HG02970 (cell line): Measurements from ENCODE around the gene EHD1.
A peak's percentile ranks its signal among the peaks of the same experiment; 100 is the strongest.

ENCODE experiments used
- ATAC-seq: cut with Tn5 transposase; IDR thresholded peaks from one replicate; pipeline ENCODE4 v1.9.1; 2021; ENCODE audit warnings: mild to moderate bottlenecking, moderate library complexity, moderate number of reproducible peaks; ENCODE audit not compliant: unreplicated experiment, low FRiP score

The EHD1 gene

DNA sequence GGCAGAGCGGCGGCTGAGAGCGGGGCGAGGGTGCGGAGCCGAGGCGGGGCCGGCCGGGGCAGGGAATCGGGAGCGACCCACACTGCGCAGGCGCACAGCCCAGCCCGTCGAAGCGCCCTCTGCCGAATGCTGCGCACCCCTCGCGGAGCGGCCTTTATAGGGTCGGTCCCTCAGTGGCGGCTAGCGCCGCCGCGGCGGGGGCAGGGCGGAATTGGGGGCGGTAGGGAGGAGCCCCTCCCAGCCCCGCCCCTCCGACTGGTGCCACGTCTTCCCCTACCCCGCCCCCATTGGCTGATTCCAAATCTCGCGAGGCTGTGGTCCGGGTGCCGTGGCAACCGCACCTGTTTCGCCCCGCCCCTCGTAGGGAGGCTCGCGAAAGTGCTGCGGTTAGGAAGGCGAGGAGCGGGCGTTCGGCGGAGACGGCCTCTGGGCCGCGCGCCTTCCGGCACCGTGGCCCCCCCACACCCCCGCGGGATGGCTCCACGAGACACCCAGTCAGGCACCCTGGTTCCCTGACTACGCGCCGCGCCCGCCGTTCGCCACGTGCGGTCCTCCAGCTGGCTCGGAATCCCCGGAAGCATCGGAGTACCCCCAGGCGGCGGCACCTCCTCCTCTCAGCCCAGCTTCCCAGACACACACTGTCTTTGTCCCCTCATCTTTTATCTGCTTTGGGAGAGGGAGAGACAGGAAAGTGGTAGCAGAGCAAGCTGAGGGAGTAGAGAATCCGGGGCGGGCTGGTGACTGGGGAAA, at the start of gene EHD1:
TSS of gene EHD1 (minus strand) at position 128 of the 750 bp plus-strand sequence. CDS start 157 bp downstream, outside the sequence.
- peak; percentile 74 for ATAC-seq

DNA sequence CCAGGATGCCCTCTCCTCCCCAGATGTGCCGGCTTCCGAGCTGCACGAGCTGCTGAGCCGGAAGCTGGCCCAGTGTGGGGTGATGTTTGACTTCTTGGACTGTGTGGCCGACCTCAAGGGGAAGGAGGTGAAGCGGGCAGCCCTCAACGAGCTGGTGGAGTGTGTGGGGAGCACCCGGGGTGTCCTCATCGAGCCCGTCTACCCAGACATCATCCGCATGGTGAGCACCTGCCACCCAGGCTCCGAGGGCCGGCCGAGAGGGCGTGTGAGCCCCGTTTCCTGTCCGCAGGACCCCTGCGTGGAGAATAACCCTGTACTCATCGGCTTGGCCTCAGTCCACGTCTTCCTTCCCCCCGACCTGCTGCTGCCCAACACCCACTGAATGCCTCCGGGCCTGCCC, 48.3 kb upstream of the EHD1 start:
- ATAC-seq: no peak

DNA sequence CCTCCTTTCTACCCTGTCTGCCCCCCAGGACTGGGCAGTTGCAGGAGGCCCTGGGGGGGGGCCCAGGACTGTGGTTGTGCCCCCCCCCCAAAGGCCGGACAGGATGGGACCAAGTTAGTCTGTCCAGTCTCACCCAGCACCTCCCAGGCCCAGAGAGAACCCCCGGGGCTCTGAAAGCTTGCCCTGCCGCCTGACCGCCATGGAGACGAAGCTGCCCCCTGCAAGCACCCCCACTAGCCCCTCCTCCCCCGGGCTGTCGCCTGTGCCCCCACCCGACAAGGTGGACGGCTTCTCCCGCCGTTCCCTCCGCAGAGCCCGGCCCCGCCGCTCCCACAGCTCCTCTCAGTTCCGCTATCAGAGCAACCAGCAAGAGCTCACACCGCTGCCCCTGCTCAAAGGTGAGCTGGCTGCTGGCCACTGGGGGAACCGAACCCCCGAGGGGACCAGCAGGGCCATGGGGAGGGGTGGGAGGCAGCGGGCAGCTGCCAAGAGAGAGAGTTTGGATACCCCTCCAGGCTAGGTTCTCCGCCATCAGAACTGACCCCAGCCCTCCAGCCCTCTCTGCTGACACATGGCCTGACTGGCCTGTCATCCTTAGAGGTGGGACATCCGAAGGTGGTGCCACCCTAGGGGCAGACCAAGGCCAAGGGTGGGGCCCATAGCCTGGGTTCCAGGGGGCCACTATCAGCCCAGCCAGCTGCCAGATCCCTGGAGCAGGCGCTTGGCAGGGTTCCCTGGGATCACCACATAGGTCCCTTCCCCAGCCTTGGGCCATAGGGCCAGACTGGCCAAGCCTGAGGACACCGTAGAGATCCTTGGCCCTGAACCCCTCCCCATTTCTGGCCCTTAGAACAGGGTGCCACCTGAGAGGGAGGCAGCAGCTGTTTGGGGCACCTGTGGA, 47.4 kb upstream of the EHD1 start:
- ATAC-seq: no peak

DNA sequence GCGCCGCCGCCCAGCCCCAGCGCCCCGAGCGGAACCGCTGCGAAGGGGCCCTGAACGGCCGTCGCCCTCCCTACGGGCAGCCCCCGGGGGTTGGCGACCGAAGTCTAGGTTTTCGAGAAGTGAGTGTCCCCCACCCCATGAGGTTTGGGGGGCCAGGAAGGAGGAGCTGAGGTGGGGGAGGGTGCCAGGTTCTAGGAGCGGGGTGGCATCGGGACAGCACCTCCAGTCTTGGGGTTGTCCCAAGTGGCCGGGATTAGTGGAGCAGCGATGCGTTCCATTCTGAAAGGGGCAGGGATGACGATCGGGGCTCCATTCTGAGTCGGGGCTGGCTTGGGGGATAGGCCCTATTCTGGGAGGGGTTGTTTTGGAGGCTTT, 46.5 kb upstream of the EHD1 start:
- no peak for ATAC-seq

DNA sequence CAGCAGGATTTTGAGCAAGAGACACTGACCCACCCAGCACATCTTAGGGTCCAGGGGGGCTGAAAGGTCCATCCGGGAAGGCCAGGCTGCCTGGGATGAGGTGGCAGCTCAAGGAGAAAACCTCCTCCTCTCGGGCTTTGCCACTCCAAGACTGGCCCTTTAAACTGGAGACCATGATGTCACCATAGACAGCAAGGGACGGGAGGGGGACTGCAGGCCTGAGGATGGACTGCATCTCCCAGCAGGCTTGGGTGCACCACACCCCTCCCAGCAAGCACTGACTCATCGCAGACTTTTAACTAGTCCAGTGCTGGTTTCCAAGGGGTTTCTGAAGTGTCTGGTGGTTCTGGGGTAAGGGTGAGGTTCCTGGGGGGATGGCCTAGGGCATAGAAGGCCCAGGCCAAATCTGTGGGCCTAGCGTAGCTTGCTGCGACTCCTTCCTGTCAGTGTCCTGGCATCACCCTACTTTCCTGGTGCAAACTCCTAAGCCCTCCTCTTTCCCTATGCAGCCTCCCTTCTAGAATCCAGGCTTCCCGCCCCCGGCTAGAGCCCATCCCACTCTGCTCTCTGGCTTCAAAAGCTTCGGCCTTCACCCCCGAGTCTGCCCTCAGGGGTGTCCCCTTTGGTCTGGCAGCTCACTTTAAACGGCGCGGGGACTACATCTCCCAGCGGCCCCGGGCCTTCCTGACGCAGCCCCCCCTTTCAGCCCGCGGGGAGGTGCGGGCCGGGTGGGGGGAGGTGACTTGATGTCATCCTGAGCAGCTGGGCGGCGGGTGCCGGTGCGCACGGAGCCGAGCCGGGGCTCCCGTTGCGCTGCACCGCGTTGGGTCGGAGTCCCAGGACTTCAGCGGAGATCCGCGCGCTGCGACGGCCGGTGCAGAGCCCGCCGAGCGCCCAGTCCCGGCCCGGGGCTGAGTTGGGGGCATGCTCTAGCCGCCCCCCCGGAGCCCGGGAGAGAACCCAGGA, 45.8 kb upstream of the EHD1 start, which contains the start of gene PPP2R5B:
TSS of gene PPP2R5B (plus strand) at position 746 of the 966 bp plus-strand sequence. CDS start 1,046 bp downstream, outside the sequence.
- ATAC-seq: peak; percentile 68

DNA sequence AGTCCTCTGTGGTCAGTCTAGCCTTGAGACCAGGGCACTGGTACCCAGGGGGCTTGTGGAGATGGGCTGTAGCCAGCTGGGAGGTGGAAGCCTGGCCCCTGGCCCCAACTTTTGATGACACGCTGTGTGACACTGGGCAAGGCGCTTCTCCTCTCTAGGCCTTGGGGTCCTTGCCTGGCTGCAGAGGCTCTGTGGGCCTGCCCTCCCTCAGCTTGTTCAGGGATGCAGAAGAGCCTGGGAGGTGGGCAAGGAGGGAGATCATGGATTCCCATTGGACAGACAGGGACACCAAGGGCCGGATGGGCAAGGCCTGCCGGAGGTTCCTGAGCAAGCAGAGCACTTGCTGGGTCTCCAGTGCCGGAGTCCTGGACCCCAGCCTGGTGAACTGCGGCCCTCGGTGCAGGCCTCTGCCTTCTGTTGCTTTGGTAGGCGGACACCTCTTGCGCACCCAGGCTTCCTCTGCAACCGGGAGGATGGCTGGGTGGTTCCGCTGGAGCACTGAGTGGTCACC, 44.8 kb upstream of the EHD1 start:
- ATAC-seq: no peak

DNA sequence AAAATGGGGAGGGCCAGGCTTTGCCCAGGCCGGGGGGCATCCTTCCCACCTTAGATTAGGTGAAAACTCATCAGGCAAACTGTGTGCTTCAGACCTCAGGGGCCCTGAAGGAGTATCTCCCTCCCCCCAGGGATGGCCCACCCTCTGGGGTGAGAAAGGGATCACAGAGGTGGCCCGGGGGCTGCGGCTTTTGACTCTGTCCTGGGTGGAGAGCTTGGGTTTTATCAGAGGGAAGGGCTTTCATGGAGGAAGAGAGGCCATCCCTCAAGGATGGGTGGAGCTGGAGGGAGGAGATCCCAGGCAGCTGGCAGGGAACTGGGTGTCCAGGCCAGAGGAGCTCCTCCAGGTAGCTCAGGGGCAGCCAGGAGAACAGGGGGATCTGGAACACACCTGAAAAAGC, 43.0 kb upstream of the EHD1 start:
- no peak for ATAC-seq

DNA sequence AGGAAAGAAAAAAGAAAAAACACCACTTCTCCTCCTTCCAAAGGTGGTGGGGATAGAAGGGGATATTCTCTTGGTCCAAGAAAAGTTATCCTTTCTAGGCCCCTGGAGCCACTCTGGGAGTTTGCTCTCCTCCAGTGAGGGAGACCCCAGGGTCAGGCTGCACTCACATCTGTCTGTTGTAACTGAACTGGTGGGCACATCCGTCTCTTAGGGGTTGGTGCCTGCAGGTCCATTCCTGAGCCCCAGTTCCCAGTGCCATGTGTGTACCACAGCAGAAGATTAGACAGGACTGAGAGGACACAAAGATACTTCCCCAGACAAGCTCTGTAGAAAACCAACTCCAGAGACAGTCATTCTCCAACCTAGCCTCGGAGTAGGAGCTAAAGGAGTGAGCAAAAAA, 41.7 kb upstream of the EHD1 start:
- ATAC-seq: no peak

DNA sequence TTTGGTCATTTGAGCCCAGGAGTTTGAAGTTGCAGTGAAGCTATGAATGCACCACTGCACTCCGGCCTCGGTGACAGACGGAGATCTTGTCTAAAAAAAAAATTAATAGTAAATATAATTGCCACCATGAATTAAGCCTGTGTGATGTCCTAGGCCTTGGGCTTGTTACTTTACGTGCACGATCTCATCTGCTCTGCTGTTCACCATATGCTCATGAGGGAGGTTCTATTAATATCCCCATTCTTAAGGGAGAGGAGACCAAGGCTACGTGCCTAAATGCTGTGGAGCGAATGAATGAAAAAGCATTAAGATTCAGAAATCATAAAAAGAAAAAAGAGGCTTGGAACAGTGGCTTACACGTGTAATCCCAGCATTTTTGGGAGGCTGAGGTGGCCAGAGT, 41.2 kb upstream of the EHD1 start:
- ATAC-seq: no peak

DNA sequence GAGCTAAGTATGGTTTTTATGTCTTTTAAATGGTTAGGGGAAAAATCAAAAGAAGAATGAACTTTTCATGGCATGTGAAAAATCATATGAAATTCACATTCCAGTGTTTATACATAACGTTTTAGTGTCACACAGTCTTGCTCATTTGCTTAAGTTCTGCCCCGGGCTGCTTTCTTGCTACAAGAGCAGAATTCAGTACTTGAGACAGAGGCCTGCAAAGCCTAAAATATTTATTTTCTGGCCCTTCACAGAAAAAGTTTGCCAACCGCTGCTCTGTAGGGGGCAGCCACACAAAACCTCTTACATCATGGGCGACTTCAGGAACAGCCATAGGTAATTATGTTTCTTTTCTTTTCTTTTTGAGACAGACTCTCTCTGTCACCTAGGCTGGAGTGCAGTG, 39.6 kb upstream of the EHD1 start:
- no peak for ATAC-seq

DNA sequence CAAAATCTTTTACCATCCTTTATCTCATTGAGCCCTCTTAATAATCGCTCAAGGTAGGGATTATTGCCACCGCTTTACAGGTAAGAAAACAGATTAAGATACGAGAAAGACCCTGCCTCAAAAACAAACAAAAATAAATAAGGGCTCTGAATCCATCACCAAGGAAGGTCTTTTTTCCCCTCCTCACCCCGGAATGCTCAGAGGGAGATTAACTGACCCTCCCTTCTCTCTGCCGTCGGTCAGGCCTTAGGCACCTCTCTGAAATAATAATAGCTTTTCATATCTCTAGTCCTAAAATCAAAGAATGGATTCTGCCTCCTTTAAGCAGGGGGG, 39.2 kb upstream of the EHD1 start:
- ATAC-seq: no peak

DNA sequence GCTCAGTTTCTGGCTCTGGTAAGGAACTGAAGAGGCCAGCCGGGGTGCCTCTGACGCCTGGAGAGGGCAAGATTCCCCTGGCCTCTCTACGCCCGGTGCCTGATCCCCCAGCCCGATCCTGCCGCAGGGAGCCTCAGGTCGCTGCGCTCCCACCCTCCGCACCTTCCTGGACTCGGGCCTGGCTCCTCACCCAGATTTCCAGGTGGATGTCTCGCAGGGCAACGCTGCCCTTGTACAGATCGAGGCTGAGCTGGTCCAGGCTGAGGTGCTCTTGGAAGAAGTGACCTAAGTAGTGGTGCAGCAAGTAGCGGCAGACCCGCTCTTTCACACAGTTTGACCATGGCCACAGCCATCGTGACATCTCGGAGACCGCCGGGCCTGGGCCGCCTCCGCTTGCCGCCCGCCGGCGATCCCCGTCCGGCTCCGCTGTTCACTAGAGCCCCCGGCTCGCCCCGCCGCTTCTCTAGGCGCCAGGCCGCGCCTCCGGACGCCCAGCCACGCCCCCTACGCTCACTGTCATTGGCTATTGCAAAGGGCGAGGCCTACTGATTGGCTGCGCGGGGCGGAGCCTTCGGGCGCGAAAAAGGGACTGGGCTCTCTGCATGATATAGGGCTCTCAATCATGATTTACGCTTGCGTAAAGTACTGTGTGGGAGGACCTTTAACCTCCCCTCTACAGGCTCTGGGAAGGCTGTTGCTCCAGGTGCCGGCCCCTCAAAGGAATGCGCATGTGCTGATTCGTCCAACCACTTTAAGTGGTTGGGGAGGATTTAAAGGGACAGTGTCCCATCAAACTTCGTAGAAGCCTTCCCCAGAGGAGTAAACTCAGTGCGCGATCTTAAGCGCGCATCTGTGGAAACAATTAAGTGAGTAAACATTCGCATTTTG, 38.6 kb upstream of the EHD1 start, which contains the start of gene ATG2A:
TSS of gene ATG2A (minus strand) at position 435 of the 888 bp plus-strand sequence. CDS start at position 361, 74 bp downstream.
- peak; percentile 89 for ATAC-seq

DNA sequence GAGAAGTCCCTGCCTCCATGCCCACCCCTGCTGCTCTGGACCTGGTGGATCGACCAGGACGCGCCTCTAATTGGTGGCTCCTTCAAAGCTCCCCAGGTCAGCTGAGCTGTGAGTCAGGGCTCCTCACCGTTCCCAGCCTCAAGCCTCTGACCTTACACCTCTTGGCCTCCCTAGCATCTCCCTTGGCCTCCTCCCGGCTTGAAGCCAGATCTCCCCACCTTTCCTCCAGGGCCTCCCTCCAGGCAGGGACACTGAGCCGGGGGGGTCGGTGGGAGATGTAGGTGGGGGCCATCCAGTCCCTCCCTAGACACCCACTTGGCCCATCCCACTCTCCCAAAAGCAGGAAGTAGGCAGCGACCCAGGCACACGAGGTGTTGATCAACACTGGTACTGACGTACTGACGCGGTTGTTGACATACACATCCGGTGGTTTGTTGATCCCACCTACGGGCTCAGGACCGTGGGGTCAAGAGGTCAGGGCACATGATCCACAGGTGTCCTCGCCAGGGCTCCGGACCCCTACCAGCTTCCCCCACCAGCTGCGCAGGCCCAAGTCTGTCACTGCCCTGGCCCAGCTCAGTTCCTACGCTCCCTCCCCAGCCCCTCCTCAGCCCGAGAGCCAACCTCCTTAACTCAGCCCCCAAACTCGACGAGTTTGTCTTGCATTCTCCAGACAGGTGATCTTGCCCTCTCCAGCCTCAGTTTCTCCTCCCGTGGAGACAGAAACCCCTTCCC, 37.8 kb upstream of the EHD1 start:
- ATAC-seq: peak; percentile 9

DNA sequence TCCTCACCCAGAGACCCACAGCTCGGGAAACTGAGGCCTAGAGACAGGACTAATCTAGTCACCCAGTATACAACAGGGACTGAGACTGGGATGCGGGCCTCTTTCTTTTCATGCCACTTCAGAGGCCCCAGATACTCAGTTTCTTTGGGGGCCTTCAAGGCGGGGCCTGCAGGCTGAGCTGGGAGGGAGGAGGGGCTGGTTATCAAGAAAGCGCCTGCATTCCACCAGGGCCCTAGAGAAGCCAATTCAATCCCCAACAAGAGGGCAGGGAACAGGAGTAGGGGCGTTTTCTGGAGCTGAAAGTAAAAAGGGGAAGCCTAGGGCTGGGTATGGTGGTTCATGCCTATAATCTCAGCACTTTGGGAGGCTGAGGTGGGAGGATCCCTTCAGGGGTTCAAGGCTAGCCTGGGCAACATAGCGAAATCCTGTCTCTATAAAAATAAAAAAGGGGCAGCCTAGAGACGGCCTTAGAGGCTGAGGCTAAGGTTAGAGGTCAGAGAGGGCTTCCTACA, 37.0 kb upstream of the EHD1 start:
- no peak for ATAC-seq

DNA sequence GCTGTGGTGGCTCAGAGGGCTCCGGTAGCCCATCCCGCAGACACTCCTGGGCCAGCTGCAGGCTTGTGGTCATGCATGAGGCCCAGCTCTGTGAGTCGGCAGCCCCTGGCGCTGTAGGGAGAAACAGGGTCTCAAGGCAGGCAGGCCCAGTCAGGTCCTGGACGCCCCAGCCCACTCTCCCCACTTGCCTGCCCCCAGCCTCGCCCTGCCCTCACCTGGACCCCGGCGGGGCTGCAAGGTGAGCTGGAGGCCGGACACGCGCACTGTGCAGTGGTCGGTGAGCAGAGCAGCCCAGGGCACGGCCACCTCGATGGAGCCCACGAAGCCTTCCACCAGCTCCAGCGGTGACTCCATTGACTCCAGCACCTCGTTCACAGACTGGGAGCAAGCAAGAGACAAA, 35.7 kb upstream of the EHD1 start:
- no peak for ATAC-seq

DNA sequence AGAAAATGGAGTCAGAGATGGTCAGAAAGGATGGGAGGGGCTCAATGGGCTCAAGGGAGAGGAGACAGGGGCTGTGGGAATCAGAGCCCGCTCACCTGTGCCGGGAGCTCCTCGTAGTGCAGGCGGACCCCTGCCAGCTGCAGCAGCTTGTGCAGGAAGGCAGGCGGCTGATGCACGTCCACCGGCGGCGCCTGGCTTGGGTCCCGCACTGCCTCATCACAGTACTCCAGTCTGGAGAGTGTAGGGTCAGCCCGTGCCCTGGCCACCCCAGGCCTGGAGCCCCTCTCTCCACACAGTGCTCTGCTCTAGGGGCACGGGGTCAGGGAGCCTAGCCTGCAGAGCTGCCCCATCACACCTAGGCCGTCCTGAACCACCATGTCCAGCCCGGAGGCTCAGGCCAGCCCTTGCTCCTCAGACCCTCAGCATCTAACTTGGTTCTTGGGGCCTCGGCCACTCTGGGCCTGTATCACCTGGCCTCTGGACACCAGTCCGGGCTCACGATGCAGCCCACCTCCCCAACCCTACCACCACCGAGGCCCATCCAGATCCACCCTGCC, 34.8 kb upstream of the EHD1 start:
- ATAC-seq: no peak

DNA sequence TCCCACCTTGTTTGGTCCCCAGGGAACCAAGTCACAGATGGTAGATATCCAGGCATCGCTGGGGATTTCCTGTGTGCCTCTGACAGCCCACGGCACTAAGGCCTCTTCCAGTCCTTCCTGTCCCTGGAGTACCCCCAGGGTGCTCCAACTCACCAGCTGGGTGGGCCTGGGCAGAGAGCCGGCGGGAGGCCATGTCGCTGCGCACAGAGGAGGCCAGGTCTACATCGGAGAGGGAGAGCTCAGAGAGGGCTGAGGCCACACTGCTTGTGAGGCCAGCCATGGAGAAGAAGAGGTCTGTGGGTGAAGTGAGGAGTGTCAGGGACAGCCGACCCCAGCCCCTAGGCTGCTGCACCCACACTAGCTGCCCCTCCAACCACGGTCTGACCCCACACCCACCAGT, 33.3 kb upstream of the EHD1 start:
- ATAC-seq: no peak

DNA sequence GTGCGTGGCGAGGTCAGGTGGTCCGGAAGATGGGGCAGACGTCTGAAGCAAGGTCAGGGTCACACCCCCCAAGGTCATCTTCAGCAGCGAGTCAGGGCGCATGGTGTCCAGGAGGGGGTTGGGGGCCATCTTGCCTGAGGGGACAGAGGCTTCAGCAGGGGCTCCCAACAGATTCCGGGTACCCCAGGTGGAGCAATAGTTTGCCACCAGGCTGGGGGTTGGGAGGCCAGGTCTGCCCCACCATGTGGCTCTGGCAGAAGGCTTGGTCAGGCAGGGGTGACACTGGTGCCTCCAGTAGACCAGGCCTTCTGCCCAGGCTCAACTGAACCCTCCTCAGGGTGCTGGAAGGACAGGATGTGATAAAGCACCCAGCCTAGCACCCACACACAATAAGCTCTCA, 32.7 kb upstream of the EHD1 start:
- no peak for ATAC-seq
